Measurements from ENCODE around the gene CENPF. TPM values are rescaled to one million over a fixed set of nuclear protein-coding genes. Genes with fewer than 3 reads are reported as not detected.

Gene CENPF
- total RNA-seq, 1 donor from 2014 or later = 63.0 TPM

DNA sequence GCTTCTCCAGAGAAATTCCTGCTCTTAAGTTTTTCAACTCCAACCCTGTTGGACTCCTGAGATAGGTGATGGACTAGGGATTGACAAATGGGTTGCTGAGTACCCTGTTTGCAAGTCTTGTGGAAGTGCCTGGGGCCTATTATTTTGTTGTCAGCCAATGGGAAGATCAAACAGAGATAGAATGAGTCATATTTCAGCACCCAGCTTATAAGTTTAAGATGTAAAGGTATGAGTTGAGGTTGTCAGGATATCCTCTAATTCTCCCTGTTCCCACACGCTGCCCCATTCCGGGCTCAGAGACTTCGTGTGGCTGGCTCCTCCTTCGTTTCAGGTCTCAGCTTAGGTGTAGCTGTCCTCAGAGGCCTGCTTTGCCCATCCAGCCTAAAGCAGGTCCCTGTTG is 91.8 kb downstream of the CENPF start:
- no peak for DNase-seq
- Mint-ChIP-seq H3K27me3 (peaks cover 3% of the 10 kb centered on the region), H3K4me1 (no peaks in the 10 kb centered on the region), H3K27ac (no peak overlapping the region), H3K36me3 (ENCODE audit: low read depth) (no peaks in the 10 kb centered on the region), H3K4me3 (no peak overlapping the region), H3K9me3 (no peaks in the 10 kb centered on the region)
- intact Hi-C loops (cut with micrococcal nuclease) = no loop called here

DNA sequence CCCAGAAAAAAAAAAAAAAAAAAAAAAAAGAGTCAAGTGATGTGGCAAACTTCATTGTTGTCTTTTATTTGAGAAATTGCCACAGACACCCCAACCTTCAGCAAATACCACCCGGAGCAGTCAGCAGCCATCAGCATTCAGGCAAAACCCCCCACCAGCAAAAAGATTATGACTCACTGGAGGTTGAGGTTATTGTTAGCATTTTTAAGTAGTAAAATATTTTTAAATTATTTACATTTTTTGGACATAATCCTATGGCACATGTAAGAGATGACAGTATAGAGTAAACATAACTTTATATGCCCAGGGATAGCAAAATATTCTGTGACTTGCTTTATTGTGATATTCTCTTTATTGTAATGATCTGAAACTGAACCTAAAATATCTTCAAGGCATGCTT is 95.6 kb downstream of the CENPF start:
- Mint-ChIP-seq H3K27ac (no peak overlapping the region), H3K4me3 (no peak overlapping the region), H3K9me3 (no peaks in the 10 kb centered on the region), H3K27me3 (no peaks in the 10 kb centered on the region), H3K4me1 (no peaks in the 10 kb centered on the region), H3K36me3 (ENCODE audit: low read depth) (no peaks in the 10 kb centered on the region)
- intact Hi-C loops (cut with micrococcal nuclease) = no loop called here
- no peak for DNase-seq

DNA sequence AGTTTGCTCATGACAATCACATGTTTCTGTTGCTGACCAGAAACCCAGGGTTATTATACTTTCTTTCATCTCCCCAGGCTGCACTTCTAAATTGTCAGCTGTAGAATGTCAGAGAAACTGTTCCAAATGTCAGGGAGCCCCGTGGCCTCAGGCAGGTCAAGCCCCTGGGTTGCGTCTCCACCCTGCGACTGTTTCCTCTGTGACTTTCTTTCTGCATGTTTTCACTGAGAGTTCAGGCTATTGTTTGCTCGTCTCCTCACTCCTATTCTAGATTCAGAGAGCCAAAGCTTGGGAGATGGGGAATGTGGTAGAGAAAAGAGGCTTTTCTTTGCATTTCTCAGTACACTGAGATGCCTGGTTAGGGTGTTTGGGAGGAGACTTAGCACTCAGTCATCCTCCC is 97.4 kb downstream of the CENPF start:
- H3K4me1 Mint-ChIP-seq = no peaks in the 10 kb centered on the region
- no peak overlapping the region for H3K4me3 Mint-ChIP-seq
- H3K9me3 Mint-ChIP-seq = no peaks in the 10 kb centered on the region
- no peaks in the 10 kb centered on the region for H3K27me3 Mint-ChIP-seq
- intact Hi-C loops (cut with micrococcal nuclease) = no loop called here
- no peaks in the 10 kb centered on the region for H3K36me3 Mint-ChIP-seq (ENCODE audit: low read depth)
- no peak for DNase-seq
- H3K27ac Mint-ChIP-seq = no peak overlapping the region

DNA sequence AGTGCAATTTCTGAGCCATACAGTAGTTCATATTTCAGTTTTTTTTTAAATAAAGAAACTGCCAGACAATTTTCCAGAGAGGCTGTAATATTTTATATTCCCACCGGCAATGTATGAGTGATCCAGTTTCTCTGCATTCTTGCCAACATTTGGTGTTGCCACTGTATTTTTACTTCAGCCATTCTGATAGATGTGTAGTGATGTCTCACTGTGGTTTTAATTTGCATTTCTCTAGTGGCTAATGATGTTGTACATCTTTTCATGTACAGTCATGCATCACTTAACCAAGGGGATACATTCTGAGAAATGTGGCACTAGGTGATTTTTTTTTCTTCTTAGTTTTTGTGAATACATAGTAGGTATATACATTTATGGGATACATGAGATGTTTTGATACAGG is 99.6 kb downstream of the CENPF start:
- DNase-seq = no peak
- Mint-ChIP-seq H3K4me3 (no peak overlapping the region), H3K27ac (no peak overlapping the region), H3K4me1 (no peaks in the 10 kb centered on the region), H3K27me3 (no peaks in the 10 kb centered on the region), H3K9me3 (no peaks in the 10 kb centered on the region), H3K36me3 (ENCODE audit: low read depth) (no peaks in the 10 kb centered on the region)
- intact Hi-C loops (cut with micrococcal nuclease) = no loop called here

DNA sequence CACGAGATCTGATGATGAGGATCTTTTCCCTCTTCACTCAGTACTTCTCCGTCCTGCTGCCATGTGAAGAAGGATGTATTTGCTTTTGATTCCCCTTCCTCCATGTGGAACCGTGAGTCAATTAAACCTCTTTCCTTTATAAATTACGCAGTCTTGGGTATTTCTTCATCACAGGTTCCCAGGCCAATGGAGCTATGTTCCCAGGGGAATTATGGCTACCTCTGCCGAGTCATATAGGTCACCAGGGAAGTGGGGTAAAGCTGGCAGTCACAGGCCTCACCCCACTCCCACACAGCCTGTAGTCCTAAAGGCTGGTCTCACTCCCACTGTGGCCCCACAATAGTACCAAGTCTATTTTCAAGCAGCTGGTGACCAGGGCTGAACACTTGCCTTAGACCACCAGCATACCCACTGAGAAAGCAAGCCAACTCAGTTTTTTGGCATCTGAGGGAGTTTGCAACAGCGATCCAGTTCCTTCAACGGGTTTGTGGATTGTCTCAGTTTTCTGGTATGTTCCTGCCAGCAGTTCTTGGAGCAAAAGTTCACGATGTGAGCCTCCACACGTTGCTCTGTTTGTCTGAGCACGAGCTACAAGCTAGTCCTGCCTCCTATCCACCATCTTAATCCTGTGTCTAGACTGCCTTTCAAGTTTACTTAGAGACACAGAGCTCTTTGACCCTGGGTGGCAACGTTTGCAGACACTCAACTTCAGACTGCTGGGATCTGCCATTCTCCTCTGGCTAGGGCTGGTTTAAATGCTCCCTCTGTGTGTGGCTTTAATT is 104.5 kb downstream of the CENPF start:
- H3K36me3 Mint-ChIP-seq (ENCODE audit: low read depth) = no peaks in the 10 kb centered on the region
- no peaks in the 10 kb centered on the region for H3K4me1 Mint-ChIP-seq
- intact Hi-C loops (cut with micrococcal nuclease) = no loop called here
- no peak overlapping the region for H3K4me3 Mint-ChIP-seq
- H3K27ac Mint-ChIP-seq = no peak overlapping the region
- no peaks in the 10 kb centered on the region for H3K9me3 Mint-ChIP-seq
- no peak for DNase-seq
- no peaks in the 10 kb centered on the region for H3K27me3 Mint-ChIP-seq

DNA sequence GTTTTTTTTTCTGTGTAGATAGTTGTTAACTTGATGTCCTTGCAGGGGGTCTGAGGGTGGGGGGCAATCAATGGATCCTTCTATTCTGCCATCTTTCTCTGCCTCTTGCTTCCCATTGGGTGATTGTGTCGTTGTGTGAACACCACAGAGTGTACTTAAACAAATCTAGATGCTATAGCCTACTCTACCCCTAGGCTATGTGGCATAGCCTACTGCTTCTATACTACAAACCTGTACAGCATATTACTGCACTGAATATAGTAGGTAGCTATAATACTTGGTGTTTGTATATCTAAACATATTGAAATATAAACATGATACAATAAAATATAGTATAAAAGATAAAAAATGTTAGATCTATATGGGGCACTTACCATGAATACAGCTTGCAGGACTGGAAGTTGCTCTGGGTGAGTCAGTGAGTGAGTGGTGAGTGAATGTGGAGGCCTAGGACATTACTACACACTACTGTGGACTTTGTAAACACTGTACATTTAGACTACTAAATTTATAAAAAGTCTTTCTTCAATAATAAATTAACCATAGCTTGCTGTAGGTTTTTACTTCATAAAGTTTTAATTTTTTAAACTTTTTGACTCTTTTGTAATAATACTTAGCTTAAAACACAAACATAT is 105.4 kb downstream of the CENPF start:
- H3K4me1 Mint-ChIP-seq = no peaks in the 10 kb centered on the region
- H3K4me3 Mint-ChIP-seq = no peak overlapping the region
- intact Hi-C loops (cut with micrococcal nuclease) = no loop called here
- H3K9me3 Mint-ChIP-seq = no peaks in the 10 kb centered on the region
- no peak overlapping the region for H3K27ac Mint-ChIP-seq
- no peaks in the 10 kb centered on the region for H3K36me3 Mint-ChIP-seq (ENCODE audit: low read depth)
- no peaks in the 10 kb centered on the region for H3K27me3 Mint-ChIP-seq
- no peak for DNase-seq

DNA sequence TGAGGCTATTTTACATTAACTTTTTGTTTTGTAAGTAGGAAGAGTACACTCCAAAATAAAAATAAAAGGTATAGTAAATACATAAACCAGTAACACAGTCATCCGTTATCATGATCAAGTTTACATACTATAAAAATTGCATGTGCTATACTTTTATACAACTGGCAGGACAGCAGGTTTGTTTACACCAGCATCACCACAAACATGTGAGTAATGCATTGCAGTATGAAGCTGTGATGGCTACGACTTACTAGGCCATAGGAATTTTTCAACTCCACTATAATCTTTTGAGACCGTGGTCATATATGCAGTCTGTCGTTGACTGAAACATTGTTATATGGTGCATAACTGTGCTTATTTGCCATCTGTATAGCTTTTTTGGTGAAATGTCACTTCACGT is 106.2 kb downstream of the CENPF start:
- Mint-ChIP-seq H3K27ac (no peak overlapping the region), H3K4me3 (no peak overlapping the region), H3K36me3 (ENCODE audit: low read depth) (no peaks in the 10 kb centered on the region), H3K4me1 (no peaks in the 10 kb centered on the region), H3K27me3 (no peaks in the 10 kb centered on the region), H3K9me3 (no peaks in the 10 kb centered on the region)
- DNase-seq = no peak
- intact Hi-C loops (cut with micrococcal nuclease) = no loop called here

DNA sequence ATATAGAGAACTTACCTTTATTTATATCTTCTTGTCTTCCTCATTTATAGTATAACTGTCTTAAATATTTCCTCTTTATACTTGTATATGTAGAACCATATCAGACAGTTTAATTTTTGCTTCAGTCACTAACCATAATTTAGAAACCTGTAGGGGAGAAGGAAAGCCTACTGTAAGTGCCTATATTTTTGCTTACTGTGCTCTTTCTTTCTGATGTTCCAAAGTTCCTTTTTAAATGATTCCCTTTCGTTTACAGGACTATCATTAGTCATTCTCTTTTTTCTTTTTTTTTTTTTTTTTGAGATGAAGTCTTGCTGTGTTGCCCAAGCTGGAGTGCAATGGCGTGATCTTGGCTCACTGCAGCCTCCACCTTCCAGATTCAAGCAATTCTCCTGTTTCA is 109.7 kb downstream of the CENPF start:
- intact Hi-C loops (cut with micrococcal nuclease) = no loop called here
- DNase-seq = no peak
- Mint-ChIP-seq H3K27me3 (no peaks in the 10 kb centered on the region), H3K9me3 (no peaks in the 10 kb centered on the region), H3K36me3 (ENCODE audit: low read depth) (no peaks in the 10 kb centered on the region), H3K27ac (no peak overlapping the region), H3K4me1 (no peaks in the 10 kb centered on the region), H3K4me3 (no peak overlapping the region)

Other genes starting within 250 kb of the CENPF start
- gene PTPN14, start 51.6 kb upstream of the CENPF start, total RNA-seq = 29.7 and 29.9 TPM in 2 replicates

Data from activated CD4-positive, alpha-beta T cell treated with anti-CD3 and anti-CD28 coated beads, Interleukin-2, amount 10 ng/mL, durations not matched to agents 24 days and 14 days (primary cell).